OCI-LY7 (cell line): Measurements from ENCODE around the gene MAU2.

Experiments
- CTCF ChIP-seq: fragments of 200-600 bp; sonication (generic); conservative IDR thresholded peaks from 2 replicates; pipeline ENCODE4 v1.5.1; 2014; ENCODE audit warnings: mild to moderate bottlenecking, antibody characterized with exemption, low read length, moderate library complexity, mixed read lengths
- EZH2phosphoT487 ChIP-seq: fragments of 200-600 bp; sonication (generic); IDR thresholded peaks from 2 replicates; pipeline ENCODE4 v1.6.1; 2018; ENCODE audit warnings: low read depth, borderline replicate concordance, mild to moderate bottlenecking, mixed run types, antibody characterized with exemption, low read length, moderate library complexity, mixed read lengths

- TF ChIP-seq CTCF (no peak), EZH2phosphoT487 (no peak)
Measured at GRCh38 chr19:19320361-19321140, at the start of gene MAU2, which contains the start of gene SUGP1.
